NT2/D1 (cell line): ENCODE results near the gene FNDC3B.

Experiments
- DNase-seq: peaks from one replicate; pipeline ENCODE4 v3.0.0-alpha.2; 2011; ENCODE audit warnings: low read depth, low spot score
- H3K27me3 ChIP-seq: 2 replicates; pipeline ENCODE4 v1.6.0; 2011; ENCODE audit warnings: mild to moderate bottlenecking; ENCODE audit not compliant: insufficient read length, insufficient read depth
- H3K36me3 ChIP-seq: 2 replicates; pipeline ENCODE4 v1.6.1; 2011; ENCODE audit warnings: mild to moderate bottlenecking, low read length, mixed read lengths; ENCODE audit not compliant: insufficient read depth, insufficient read length
- H3K4me1 ChIP-seq: 2 replicates; pipeline ENCODE4 v1.5.1; 2011; ENCODE audit not compliant: insufficient read depth, insufficient read length
- H3K4me3 ChIP-seq: 2 replicates; pipeline ENCODE4 v1.5.1; 2011; ENCODE audit warnings: low read depth; ENCODE audit not compliant: insufficient read length
- H3K9ac ChIP-seq: 2 replicates; pipeline ENCODE4 v1.6.0; 2011; ENCODE audit warnings: low read depth; ENCODE audit not compliant: insufficient read length
- H3K9me3 ChIP-seq: 2 replicates; pipeline ENCODE4 v1.5.1; 2011; ENCODE audit warnings: mild to moderate bottlenecking, low read length; ENCODE audit not compliant: insufficient read depth
- SUZ12 ChIP-seq: IDR thresholded peaks from 2 replicates; pipeline ENCODE4 v1.6.1; 2011; ENCODE audit not compliant: insufficient read length, insufficient read depth; ENCODE audit errors: extremely low read depth
- YY1 ChIP-seq: IDR thresholded peaks from 2 replicates; pipeline ENCODE4 v1.6.1; 2011; ENCODE audit not compliant: insufficient read length, insufficient read depth
- ZNF274 ChIP-seq: IDR thresholded peaks from 2 replicates; pipeline ENCODE4 v1.6.1; 2011; ENCODE audit warnings: mild to moderate bottlenecking, low read depth, low read length

FNDC3B gene

DNA sequence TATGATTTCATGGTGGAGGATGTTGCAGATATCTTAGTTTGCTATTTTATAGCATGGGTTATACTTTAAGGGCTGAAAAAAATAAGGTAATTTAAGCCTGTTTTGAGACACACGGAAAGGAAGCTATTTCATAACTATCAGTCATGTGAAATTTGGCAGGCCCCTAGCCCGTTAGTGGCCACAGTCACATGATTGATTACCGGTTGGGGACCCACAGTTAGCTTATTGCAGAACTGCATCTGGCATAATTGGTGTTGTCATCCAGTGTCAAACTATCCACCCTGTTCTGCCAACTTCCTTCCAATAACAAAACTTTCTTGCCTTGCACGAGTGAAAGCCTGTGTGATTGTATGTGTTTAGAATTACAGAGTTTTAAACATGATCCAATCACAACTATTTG lies 35.2 kb downstream of the FNDC3B start:
- H3K9me3 ChIP-seq = no peaks in the 10 kb centered on the region
- H3K36me3 ChIP-seq = peaks cover 43% of the 10 kb centered on the region
- TF ChIP-seq SUZ12 = no peak
- TF ChIP-seq YY1 = no peak
- no peak for TF ChIP-seq ZNF274
- H3K27me3 ChIP-seq = no peaks in the 10 kb centered on the region
- peaks cover 3% of the 10 kb centered on the region for H3K4me1 ChIP-seq
- no peak overlapping the region for H3K9ac ChIP-seq
- no peak for DNase-seq
- H3K4me3 ChIP-seq = no peak overlapping the region

- H3K4me3 ChIP-seq = no peak overlapping the region
- H3K9me3 ChIP-seq = no peaks in the 10 kb centered on the region
- peaks cover 34% of the 10 kb centered on the region for H3K36me3 ChIP-seq
- H3K4me1 ChIP-seq = no peaks in the 10 kb centered on the region
- no peak overlapping the region for H3K9ac ChIP-seq
- H3K27me3 ChIP-seq = no peaks in the 10 kb centered on the region
- no peak for DNase-seq
- TF ChIP-seq YY1 (no peak), ZNF274 (no peak), SUZ12 (no peak)
Measured at GRCh38 chr3:172076212-172076611, 36.8 kb downstream of the FNDC3B start.

- TF ChIP-seq SUZ12 (no peak), ZNF274 (no peak), YY1 (no peak)
Measured at GRCh38 chr3:172077197-172077757, 37.9 kb downstream of the FNDC3B start.

GRCh38 chr3:172078244-172078643 lies 38.9 kb downstream of the FNDC3B start:
- peaks cover 7% of the 10 kb centered on the region; the same call in 1 of the 2 replicates for H3K9me3 ChIP-seq
- no peaks in the 10 kb centered on the region for H3K27me3 ChIP-seq
- TF ChIP-seq SUZ12 (no peak), ZNF274 (no peak), YY1 (no peak)
- H3K36me3 ChIP-seq = peaks cover 28% of the 10 kb centered on the region
- no peak for DNase-seq
- H3K4me1 ChIP-seq = no peaks in the 10 kb centered on the region
- no peak overlapping the region for H3K9ac ChIP-seq
- H3K4me3 ChIP-seq = no peak overlapping the region

More at GRCh38 chr3:172077197-172077757, 37.9 kb downstream of the FNDC3B start:
- no peak for DNase-seq
- Histone ChIP-seq H3K36me3 (peaks cover 28% of the 10 kb centered on the region), H3K9me3 (no peaks in the 10 kb centered on the region), H3K27me3 (no peaks in the 10 kb centered on the region), H3K4me3 (no peak overlapping the region), H3K4me1 (no peaks in the 10 kb centered on the region), H3K9ac (no peak overlapping the region)

DNA sequence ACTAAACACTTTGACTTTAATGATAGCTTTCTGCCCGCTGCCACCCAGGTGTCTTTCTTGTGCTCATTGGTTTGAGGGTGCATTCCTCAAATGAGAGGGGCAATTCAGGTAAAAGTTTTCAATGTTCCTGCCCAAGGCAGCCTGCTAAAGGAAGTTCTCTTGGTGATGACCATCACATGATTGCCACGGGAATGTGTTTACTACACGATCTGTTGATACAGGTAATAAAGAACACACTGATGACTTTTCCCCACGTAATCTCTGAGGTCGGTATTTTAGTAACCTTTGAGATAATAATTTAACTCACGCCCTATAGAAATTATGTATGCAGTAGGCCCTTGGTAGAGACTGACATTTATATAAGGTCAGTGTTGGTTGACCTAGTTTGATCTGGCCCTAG lies 39.3 kb downstream of the FNDC3B start:
- Histone ChIP-seq H3K4me3 (no peak overlapping the region), H3K9me3 (peaks cover 9% of the 10 kb centered on the region; the same call in 1 of the 2 replicates), H3K27me3 (no peaks in the 10 kb centered on the region), H3K36me3 (peaks cover 28% of the 10 kb centered on the region), H3K4me1 (no peaks in the 10 kb centered on the region), H3K9ac (no peak overlapping the region)
- DNase-seq = no peak
- TF ChIP-seq YY1 (no peak), ZNF274 (no peak), SUZ12 (no peak)

GRCh38 chr3:172079326-172079976 lies 40.1 kb downstream of the FNDC3B start:
- Histone ChIP-seq H3K9me3 (peaks cover 9% of the 10 kb centered on the region; the same call in 1 of the 2 replicates), H3K4me1 (no peaks in the 10 kb centered on the region), H3K27me3 (no peaks in the 10 kb centered on the region), H3K4me3 (no peak overlapping the region), H3K9ac (no peak overlapping the region), H3K36me3 (peaks cover 25% of the 10 kb centered on the region)
- no peak for TF ChIP-seq SUZ12
- no peak for TF ChIP-seq YY1
- no peak for DNase-seq

DNA sequence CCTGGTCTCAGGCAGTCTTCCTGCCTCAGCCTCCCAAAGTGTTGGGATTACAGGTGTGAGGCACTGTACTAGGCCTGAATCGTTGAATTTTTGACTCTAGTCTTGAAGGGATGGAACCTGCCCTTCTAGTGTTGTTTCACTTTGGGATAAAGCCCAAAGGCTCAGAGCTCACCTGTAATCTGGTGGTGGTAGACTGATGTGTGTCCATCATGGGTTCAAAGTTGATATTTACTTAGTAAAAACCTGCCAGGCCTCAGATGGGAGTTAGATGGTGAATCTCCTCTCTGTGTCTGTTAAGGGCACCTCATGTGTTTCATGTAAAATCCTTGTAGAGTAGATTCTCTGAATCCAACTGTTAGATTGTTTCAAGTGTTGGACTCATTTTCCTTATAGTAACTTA lies 41.1 kb downstream of the FNDC3B start:
- DNase-seq = no peak
- Histone ChIP-seq H3K36me3 (peaks cover 20% of the 10 kb centered on the region), H3K9me3 (peaks cover 9% of the 10 kb centered on the region; the same call in 1 of the 2 replicates), H3K4me3 (no peak overlapping the region), H3K9ac (no peak overlapping the region), H3K4me1 (no peaks in the 10 kb centered on the region), H3K27me3 (no peaks in the 10 kb centered on the region)
- TF ChIP-seq SUZ12 (no peak), YY1 (no peak), ZNF274 (no peak)
